WTC11 (cell line): ENCODE measurements around the gene ARHGAP10. TPM values are rescaled to one million over a fixed set of nuclear protein-coding genes. Genes with fewer than 3 reads are reported as not detected.

Experiments used
- ATAC-seq: fragments of 200-7000 bp; cut with Tn5 transposase; 2 replicates; pipeline ENCODE4 v1.10.0; 2021; ENCODE audit warnings: mild to moderate bottlenecking, moderate library complexity
- CTCF ChIA-PET: fragments of 300-600 bp; sonication (Branson Sonifier 250); formaldehyde crosslinking; loops from one replicate; lab custom pipeline; 2021; ENCODE audit warnings: antibody characterized with exemption; lab: Charles Lee
- POLR2A ChIA-PET: fragments of 350-600 bp; sonication (Branson Sonifier 250); formaldehyde crosslinking; loops from one replicate; lab custom pipeline; 2021; ENCODE audit warnings: antibody characterized with exemption; lab: Charles Lee
- DNase-seq: peaks from one replicate; pipeline ENCODE4 v3.0.0; 2021; ENCODE audit warnings: low spot score
- H3K27ac Mint-ChIP-seq: 2 replicates; pipeline ENCODE4 v1.8.0; 2021; ENCODE audit warnings: mixed read lengths
- H3K27me3 Mint-ChIP-seq: 2 replicates; pipeline ENCODE4 v1.8.0; 2021; ENCODE audit warnings: low read depth, mild to moderate bottlenecking, moderate library complexity, mixed read lengths
- H3K36me3 Mint-ChIP-seq: 2 replicates; pipeline ENCODE4 v1.8.0; 2021; ENCODE audit warnings: mixed read lengths
- H3K4me1 Mint-ChIP-seq: 2 replicates; pipeline ENCODE4 v1.8.0; 2022; ENCODE audit warnings: mixed read lengths
- H3K4me3 Mint-ChIP-seq: 2 replicates; pipeline ENCODE4 v1.8.0; 2021; ENCODE audit warnings: mild to moderate bottlenecking, moderate library complexity, mixed read lengths
- H3K9me3 Mint-ChIP-seq: 2 replicates; pipeline ENCODE4 v1.8.0; 2021; ENCODE audit warnings: mixed read lengths
- ATF1 ChIP-seq: sonication (generic); formaldehyde crosslinking; IDR thresholded peaks from 2 replicates; pipeline ENCODE4 v1.8.1; 2023; ENCODE audit warnings: mild to moderate bottlenecking, moderate library complexity, missing genetic modification reagents
- CBFB ChIP-seq: sonication (generic); formaldehyde crosslinking; IDR thresholded peaks from 2 replicates; pipeline ENCODE4 v1.8.1; 2022; ENCODE audit warnings: mild to moderate bottlenecking, low read depth, missing genetic modification reagents
- ESRRA ChIP-seq: sonication (generic); formaldehyde crosslinking; IDR thresholded peaks from 2 replicates; pipeline ENCODE4 v1.8.1; 2022; ENCODE audit warnings: mild to moderate bottlenecking, missing genetic modification reagents, borderline replicate concordance
- FOXP1 ChIP-seq: sonication (generic); formaldehyde crosslinking; IDR thresholded peaks from 2 replicates; pipeline ENCODE4 v1.8.0; 2022; ENCODE audit warnings: missing genetic modification reagents, mild to moderate bottlenecking, moderate library complexity, borderline replicate concordance
- GTF2I ChIP-seq: fragments of 250-450 bp; sonication (Bioruptor Pico); conservative IDR thresholded peaks from 2 replicates; pipeline ENCODE4 v1.4.0; 2021; ENCODE audit warnings: mild to moderate bottlenecking
- KAT7 ChIP-seq: sonication (generic); formaldehyde crosslinking; IDR thresholded peaks from 2 replicates; pipeline ENCODE4 v1.8.1; 2023; ENCODE audit warnings: missing genetic modification reagents, mild to moderate bottlenecking, borderline replicate concordance
- NR2C2 ChIP-seq: sonication (generic); formaldehyde crosslinking; IDR thresholded peaks from 2 replicates; pipeline ENCODE4 v1.8.0; 2022; ENCODE audit warnings: mild to moderate bottlenecking, missing genetic modification reagents
- RORB ChIP-seq: fragments of 250-450 bp; sonication (Bioruptor Pico); IDR thresholded peaks from 2 replicates; pipeline ENCODE4 v1.9.0; 2021; ENCODE audit warnings: mild to moderate bottlenecking
- SP1 ChIP-seq: sonication (generic); formaldehyde crosslinking; conservative IDR thresholded peaks from 2 replicates; pipeline ENCODE4 v1.8.1; 2022; ENCODE audit warnings: missing genetic modification reagents
- TCF7 ChIP-seq: sonication (generic); formaldehyde crosslinking; IDR thresholded peaks from 2 replicates; pipeline ENCODE4 v1.8.0; 2022; ENCODE audit warnings: mild to moderate bottlenecking, low read depth, missing genetic modification reagents, moderate library complexity
- TEAD1 ChIP-seq: sonication (generic); formaldehyde crosslinking; IDR thresholded peaks from 2 replicates; pipeline ENCODE4 v1.8.0; 2022; ENCODE audit warnings: mild to moderate bottlenecking, missing genetic modification reagents
- ZNF232 ChIP-seq: sonication (generic); formaldehyde crosslinking; IDR thresholded peaks from 2 replicates; pipeline ENCODE4 v1.8.0; 2022; ENCODE audit warnings: mild to moderate bottlenecking, missing genetic modification reagents
- ZNF423 ChIP-seq: fragments of 250-450 bp; sonication (Bioruptor Pico); IDR thresholded peaks from 2 replicates; pipeline ENCODE4 v2.1.2; 2022; ENCODE audit warnings: mild to moderate bottlenecking, moderate library complexity
- ZNF671 ChIP-seq: fragments of 250-450 bp; sonication (Bioruptor Pico); IDR thresholded peaks from 2 replicates; pipeline ENCODE4 v1.8.0; 2021; ENCODE audit warnings: mild to moderate bottlenecking
- total RNA-seq: library from RNA; stranded (reverse); gene quantifications from 3 replicates; pipeline ENCODE4 v1.2.3, GENCODE V29; 2021
- TF ChIP-seq, protein P1 (sequence below): sonication (generic); formaldehyde crosslinking; conservative IDR thresholded peaks from 2 replicates; pipeline ENCODE4 v1.8.1; 2023; ENCODE audit warnings: mild to moderate bottlenecking, low read depth, missing genetic modification reagents, moderate library complexity
- TF ChIP-seq, protein P2 (sequence below): sonication (generic); formaldehyde crosslinking; IDR thresholded peaks from 2 replicates; pipeline ENCODE4 v1.8.1; 2023; ENCODE audit warnings: mild to moderate bottlenecking, missing genetic modification reagents
- TF ChIP-seq, protein P3 (sequence below): sonication (generic); formaldehyde crosslinking; IDR thresholded peaks from 2 replicates; pipeline ENCODE4 v1.8.0; 2023; ENCODE audit warnings: missing genetic modification reagents
- TF ChIP-seq, protein P4 (sequence below): sonication (generic); formaldehyde crosslinking; IDR thresholded peaks from 2 replicates; pipeline ENCODE4 v1.8.1; 2023; ENCODE audit warnings: mild to moderate bottlenecking, missing genetic modification reagents
- TF ChIP-seq, protein P5 (sequence below): fragments of 250-450 bp; sonication (Bioruptor Pico); IDR thresholded peaks from 2 replicates; pipeline ENCODE4 v1.9.0; 2021; ENCODE audit warnings: mild to moderate bottlenecking, borderline replicate concordance
- TF ChIP-seq, protein P6 (sequence below): sonication (generic); formaldehyde crosslinking; IDR thresholded peaks from 2 replicates; pipeline ENCODE4 v1.8.1; 2022; ENCODE audit warnings: low read depth, mild to moderate bottlenecking, moderate library complexity, missing genetic modification reagents, borderline replicate concordance
- TF ChIP-seq, protein P7 (sequence below): sonication (generic); formaldehyde crosslinking; IDR thresholded peaks from 2 replicates; pipeline ENCODE4 v1.8.1; 2022; ENCODE audit warnings: missing genetic modification reagents, borderline replicate concordance
- TF ChIP-seq, protein P8 (sequence below): sonication (generic); formaldehyde crosslinking; IDR thresholded peaks from 2 replicates; pipeline ENCODE4 v1.8.0; 2022; ENCODE audit warnings: mild to moderate bottlenecking, missing genetic modification reagents

ARHGAP10 gene
- total RNA-seq, 1 experiment from 2014 or later: 9.6 TPM

DNA sequence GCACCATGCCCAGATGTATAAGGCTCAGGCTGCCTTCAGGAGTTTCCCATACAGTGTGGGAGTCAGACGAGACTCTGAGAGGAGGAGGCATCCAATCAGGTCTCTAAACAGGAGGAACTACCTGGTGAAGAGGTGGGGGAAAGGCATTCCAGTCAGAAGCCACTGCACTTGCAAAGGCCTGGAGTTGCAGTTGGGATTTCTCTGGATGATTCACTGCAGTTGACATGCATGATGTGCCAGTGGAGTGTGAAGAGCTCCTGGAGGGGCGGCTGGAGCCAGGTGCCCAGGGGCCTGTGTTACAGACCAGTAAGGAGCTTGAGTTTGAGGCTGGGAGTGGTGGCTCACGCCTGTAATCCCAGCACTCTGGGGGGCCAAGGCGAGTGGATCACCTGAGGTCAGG is 339.1 kb downstream of the ARHGAP10 start:
- ATAC-seq (no peak), DNase-seq (no peak)
- CTCF ChIA-PET: no interaction called here
- TF ChIP-seq, protein P1, sequence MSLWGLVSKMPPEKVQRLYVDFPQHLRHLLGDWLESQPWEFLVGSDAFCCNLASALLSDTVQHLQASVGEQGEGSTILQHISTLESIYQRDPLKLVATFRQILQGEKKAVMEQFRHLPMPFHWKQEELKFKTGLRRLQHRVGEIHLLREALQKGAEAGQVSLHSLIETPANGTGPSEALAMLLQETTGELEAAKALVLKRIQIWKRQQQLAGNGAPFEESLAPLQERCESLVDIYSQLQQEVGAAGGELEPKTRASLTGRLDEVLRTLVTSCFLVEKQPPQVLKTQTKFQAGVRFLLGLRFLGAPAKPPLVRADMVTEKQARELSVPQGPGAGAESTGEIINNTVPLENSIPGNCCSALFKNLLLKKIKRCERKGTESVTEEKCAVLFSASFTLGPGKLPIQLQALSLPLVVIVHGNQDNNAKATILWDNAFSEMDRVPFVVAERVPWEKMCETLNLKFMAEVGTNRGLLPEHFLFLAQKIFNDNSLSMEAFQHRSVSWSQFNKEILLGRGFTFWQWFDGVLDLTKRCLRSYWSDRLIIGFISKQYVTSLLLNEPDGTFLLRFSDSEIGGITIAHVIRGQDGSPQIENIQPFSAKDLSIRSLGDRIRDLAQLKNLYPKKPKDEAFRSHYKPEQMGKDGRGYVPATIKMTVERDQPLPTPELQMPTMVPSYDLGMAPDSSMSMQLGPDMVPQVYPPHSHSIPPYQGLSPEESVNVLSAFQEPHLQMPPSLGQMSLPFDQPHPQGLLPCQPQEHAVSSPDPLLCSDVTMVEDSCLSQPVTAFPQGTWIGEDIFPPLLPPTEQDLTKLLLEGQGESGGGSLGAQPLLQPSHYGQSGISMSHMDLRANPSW (CRISPR knock-in tag): no peak
- no peak for TF ChIP-seq ZNF671
- TF ChIP-seq GTF2I (CRISPR knock-in tag): no peak
- TF ChIP-seq ZNF232 (CRISPR knock-in tag): no peak
- TF ChIP-seq NR2C2 (CRISPR knock-in tag): no peak
- TF ChIP-seq ATF1 (CRISPR knock-in tag): no peak
- TF ChIP-seq ZNF423 (CRISPR knock-in tag): no peak
- TF ChIP-seq, protein P2, sequence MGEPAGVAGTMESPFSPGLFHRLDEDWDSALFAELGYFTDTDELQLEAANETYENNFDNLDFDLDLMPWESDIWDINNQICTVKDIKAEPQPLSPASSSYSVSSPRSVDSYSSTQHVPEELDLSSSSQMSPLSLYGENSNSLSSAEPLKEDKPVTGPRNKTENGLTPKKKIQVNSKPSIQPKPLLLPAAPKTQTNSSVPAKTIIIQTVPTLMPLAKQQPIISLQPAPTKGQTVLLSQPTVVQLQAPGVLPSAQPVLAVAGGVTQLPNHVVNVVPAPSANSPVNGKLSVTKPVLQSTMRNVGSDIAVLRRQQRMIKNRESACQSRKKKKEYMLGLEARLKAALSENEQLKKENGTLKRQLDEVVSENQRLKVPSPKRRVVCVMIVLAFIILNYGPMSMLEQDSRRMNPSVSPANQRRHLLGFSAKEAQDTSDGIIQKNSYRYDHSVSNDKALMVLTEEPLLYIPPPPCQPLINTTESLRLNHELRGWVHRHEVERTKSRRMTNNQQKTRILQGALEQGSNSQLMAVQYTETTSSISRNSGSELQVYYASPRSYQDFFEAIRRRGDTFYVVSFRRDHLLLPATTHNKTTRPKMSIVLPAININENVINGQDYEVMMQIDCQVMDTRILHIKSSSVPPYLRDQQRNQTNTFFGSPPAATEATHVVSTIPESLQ (CRISPR knock-in tag): no peak
- TF ChIP-seq, protein P3, sequence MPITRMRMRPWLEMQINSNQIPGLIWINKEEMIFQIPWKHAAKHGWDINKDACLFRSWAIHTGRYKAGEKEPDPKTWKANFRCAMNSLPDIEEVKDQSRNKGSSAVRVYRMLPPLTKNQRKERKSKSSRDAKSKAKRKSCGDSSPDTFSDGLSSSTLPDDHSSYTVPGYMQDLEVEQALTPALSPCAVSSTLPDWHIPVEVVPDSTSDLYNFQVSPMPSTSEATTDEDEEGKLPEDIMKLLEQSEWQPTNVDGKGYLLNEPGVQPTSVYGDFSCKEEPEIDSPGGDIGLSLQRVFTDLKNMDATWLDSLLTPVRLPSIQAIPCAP (CRISPR knock-in tag): no peak
- TF ChIP-seq CBFB (CRISPR knock-in tag): no peak
- no peak for TF ChIP-seq KAT7 (CRISPR knock-in tag)
- TF ChIP-seq, protein P4, sequence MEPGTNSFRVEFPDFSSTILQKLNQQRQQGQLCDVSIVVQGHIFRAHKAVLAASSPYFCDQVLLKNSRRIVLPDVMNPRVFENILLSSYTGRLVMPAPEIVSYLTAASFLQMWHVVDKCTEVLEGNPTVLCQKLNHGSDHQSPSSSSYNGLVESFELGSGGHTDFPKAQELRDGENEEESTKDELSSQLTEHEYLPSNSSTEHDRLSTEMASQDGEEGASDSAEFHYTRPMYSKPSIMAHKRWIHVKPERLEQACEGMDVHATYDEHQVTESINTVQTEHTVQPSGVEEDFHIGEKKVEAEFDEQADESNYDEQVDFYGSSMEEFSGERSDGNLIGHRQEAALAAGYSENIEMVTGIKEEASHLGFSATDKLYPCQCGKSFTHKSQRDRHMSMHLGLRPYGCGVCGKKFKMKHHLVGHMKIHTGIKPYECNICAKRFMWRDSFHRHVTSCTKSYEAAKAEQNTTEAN: no peak
- no peak for TF ChIP-seq RORB
- TF ChIP-seq, protein P5, sequence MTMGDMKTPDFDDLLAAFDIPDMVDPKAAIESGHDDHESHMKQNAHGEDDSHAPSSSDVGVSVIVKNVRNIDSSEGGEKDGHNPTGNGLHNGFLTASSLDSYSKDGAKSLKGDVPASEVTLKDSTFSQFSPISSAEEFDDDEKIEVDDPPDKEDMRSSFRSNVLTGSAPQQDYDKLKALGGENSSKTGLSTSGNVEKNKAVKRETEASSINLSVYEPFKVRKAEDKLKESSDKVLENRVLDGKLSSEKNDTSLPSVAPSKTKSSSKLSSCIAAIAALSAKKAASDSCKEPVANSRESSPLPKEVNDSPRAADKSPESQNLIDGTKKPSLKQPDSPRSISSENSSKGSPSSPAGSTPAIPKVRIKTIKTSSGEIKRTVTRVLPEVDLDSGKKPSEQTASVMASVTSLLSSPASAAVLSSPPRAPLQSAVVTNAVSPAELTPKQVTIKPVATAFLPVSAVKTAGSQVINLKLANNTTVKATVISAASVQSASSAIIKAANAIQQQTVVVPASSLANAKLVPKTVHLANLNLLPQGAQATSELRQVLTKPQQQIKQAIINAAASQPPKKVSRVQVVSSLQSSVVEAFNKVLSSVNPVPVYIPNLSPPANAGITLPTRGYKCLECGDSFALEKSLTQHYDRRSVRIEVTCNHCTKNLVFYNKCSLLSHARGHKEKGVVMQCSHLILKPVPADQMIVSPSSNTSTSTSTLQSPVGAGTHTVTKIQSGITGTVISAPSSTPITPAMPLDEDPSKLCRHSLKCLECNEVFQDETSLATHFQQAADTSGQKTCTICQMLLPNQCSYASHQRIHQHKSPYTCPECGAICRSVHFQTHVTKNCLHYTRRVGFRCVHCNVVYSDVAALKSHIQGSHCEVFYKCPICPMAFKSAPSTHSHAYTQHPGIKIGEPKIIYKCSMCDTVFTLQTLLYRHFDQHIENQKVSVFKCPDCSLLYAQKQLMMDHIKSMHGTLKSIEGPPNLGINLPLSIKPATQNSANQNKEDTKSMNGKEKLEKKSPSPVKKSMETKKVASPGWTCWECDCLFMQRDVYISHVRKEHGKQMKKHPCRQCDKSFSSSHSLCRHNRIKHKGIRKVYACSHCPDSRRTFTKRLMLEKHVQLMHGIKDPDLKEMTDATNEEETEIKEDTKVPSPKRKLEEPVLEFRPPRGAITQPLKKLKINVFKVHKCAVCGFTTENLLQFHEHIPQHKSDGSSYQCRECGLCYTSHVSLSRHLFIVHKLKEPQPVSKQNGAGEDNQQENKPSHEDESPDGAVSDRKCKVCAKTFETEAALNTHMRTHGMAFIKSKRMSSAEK: no peak
- POLR2A ChIA-PET: no interaction called here
- peaks cover 4% of the 10 kb centered on the region; the same call in 1 of the 2 replicates for H3K27me3 Mint-ChIP-seq
- H3K9me3 Mint-ChIP-seq: peaks cover 29% of the 10 kb centered on the region
- H3K27ac Mint-ChIP-seq: no peak overlapping the region
- H3K4me3 Mint-ChIP-seq: no peak overlapping the region
- H3K36me3 Mint-ChIP-seq: peaks cover 35% of the 10 kb centered on the region
- peaks cover 24% of the 10 kb centered on the region for H3K4me1 Mint-ChIP-seq

DNA sequence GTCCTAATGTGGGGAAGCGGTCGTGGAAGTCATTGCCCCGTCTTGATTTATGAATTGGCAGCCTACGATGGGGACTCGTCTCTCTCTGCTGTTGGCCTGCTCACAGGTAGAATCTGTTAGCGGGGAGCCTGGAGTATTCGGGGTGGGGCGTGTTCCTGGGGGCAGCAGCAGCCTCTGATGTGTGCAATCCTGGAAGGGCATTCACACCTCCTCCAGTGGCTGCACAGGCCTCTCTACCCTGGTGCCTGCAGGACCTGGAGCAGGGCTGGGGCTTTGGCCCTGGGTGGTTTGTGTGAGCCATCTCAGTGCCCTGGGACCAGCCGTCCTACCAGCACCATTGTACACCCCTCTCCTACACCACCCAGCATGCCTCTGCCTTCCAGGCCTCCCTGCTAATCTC is 340.9 kb downstream of the ARHGAP10 start:
- Mint-ChIP-seq H3K27ac (no peak overlapping the region), H3K4me1 (peaks cover 17% of the 10 kb centered on the region), H3K36me3 (peaks cover 44% of the 10 kb centered on the region), H3K27me3 (peaks cover 4% of the 10 kb centered on the region; the same call in 1 of the 2 replicates), H3K9me3 (peaks cover 35% of the 10 kb centered on the region), H3K4me3 (no peak overlapping the region)
- DNase-seq: no peak
- ATAC-seq: no peak
- POLR2A ChIA-PET: no interaction called here
- CTCF ChIA-PET: no interaction called here
- TF ChIP-seq, protein P6, sequence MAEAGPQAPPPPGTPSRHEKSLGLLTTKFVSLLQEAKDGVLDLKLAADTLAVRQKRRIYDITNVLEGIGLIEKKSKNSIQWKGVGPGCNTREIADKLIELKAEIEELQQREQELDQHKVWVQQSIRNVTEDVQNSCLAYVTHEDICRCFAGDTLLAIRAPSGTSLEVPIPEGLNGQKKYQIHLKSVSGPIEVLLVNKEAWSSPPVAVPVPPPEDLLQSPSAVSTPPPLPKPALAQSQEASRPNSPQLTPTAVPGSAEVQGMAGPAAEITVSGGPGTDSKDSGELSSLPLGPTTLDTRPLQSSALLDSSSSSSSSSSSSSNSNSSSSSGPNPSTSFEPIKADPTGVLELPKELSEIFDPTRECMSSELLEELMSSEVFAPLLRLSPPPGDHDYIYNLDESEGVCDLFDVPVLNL (CRISPR knock-in tag): no peak
- no peak for TF ChIP-seq TCF7 (CRISPR knock-in tag)
- TF ChIP-seq, protein P7, sequence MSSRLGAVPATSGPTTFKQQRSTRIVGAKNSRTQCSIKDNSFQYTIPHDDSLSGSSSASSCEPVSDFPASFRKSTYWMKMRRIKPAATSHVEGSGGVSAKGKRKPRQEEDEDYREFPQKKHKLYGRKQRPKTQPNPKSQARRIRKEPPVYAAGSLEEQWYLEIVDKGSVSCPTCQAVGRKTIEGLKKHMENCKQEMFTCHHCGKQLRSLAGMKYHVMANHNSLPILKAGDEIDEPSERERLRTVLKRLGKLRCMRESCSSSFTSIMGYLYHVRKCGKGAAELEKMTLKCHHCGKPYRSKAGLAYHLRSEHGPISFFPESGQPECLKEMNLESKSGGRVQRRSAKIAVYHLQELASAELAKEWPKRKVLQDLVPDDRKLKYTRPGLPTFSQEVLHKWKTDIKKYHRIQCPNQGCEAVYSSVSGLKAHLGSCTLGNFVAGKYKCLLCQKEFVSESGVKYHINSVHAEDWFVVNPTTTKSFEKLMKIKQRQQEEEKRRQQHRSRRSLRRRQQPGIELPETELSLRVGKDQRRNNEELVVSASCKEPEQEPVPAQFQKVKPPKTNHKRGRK (CRISPR knock-in tag): no peak
- no peak for TF ChIP-seq SP1 (CRISPR knock-in tag)
- TF ChIP-seq, protein P8, sequence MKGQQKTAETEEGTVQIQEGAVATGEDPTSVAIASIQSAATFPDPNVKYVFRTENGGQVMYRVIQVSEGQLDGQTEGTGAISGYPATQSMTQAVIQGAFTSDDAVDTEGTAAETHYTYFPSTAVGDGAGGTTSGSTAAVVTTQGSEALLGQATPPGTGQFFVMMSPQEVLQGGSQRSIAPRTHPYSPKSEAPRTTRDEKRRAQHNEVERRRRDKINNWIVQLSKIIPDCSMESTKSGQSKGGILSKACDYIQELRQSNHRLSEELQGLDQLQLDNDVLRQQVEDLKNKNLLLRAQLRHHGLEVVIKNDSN (CRISPR knock-in tag): no peak
- TF ChIP-seq FOXP1 (CRISPR knock-in tag): no peak
- no peak for TF ChIP-seq ESRRA (CRISPR knock-in tag)
- no peak for TF ChIP-seq TEAD1 (CRISPR knock-in tag)
